HepG2 (cell line): ENCODE data around the gene SCAF11. TPM values are rescaled to one million over a fixed set of nuclear protein-coding genes. Genes with fewer than 3 reads are reported as not detected.
A peak's percentile ranks its signal among the peaks of the same experiment; 100 is the strongest.

ENCODE experiments used
- BCL6 ChIP-seq: IDR thresholded peaks from 2 replicates; pipeline ENCODE4 v1.6.1; 2016; ENCODE audit warnings: missing genetic modification reagents, missing compliant biosample characterization
- CAMTA2 ChIP-seq: sonication (generic); formaldehyde crosslinking; IDR thresholded peaks from 2 replicates; pipeline ENCODE4 v1.4.0; 2020; ENCODE audit warnings: mild to moderate bottlenecking, missing genetic modification reagents, borderline replicate concordance
- DR1 ChIP-seq: sonication (generic); formaldehyde crosslinking; IDR thresholded peaks from 2 replicates; pipeline ENCODE4 v1.8.0; 2021; ENCODE audit warnings: mild to moderate bottlenecking, missing genetic modification reagents, inconsistent platforms
- E2F1 ChIP-seq: sonication (generic); formaldehyde crosslinking; IDR thresholded peaks from 2 replicates; pipeline ENCODE4 v1.5.0; 2020; ENCODE audit warnings: missing genetic modification reagents
- EZH2 ChIP-seq: conservative IDR thresholded peaks from 2 replicates; pipeline ENCODE4 v1.6.1; 2012; ENCODE audit warnings: mild to moderate bottlenecking, low read depth, low read length, moderate library complexity
- SAFB2 ChIP-seq: sonication (generic); formaldehyde crosslinking; IDR thresholded peaks from 2 replicates; pipeline ENCODE4 v1.5.1; 2020; ENCODE audit warnings: missing genetic modification reagents, low read depth, mild to moderate bottlenecking, borderline replicate concordance
- SNRNP70 ChIP-seq: fragments of 200-400 bp; formaldehyde crosslinking; IDR thresholded peaks from 2 replicates; pipeline ENCODE4 v1.6.1; 2017; ENCODE audit warnings: mild to moderate bottlenecking, low read depth, low read length, moderate library complexity
- TOE1 ChIP-seq: sonication (generic); formaldehyde crosslinking; IDR thresholded peaks from 2 replicates; pipeline ENCODE4 v1.4.0; 2020; ENCODE audit warnings: mild to moderate bottlenecking, missing genetic modification reagents
- TRIM22 ChIP-seq: fragments of 450-650 bp; IDR thresholded peaks from 2 replicates; pipeline ENCODE4 v1.6.1; 2017
- ZNF180 ChIP-seq: sonication (generic); formaldehyde crosslinking; IDR thresholded peaks from 2 replicates; pipeline ENCODE4 v1.4.0; 2020; ENCODE audit warnings: low read depth, missing genetic modification reagents, borderline replicate concordance
- ZNF274 ChIP-seq: sonication (generic); formaldehyde crosslinking; IDR thresholded peaks from 2 replicates; pipeline ENCODE4 v1.5.1; 2020; ENCODE audit warnings: mild to moderate bottlenecking, missing genetic modification reagents
- ZNF318 ChIP-seq: sonication (generic); formaldehyde crosslinking; IDR thresholded peaks from 2 replicates; pipeline ENCODE4 v1.4.0; 2020; ENCODE audit warnings: mild to moderate bottlenecking, missing genetic modification reagents
- ZNF33A ChIP-seq: sonication (generic); formaldehyde crosslinking; IDR thresholded peaks from 2 replicates; pipeline ENCODE4 v1.5.1; 2020; ENCODE audit warnings: missing genetic modification reagents, mild to moderate bottlenecking, moderate library complexity, borderline replicate concordance
- ZNF615 ChIP-seq: sonication (generic); formaldehyde crosslinking; IDR thresholded peaks from 2 replicates; pipeline ENCODE4 v1.5.0; 2020; ENCODE audit warnings: mild to moderate bottlenecking, missing genetic modification reagents, borderline replicate concordance
- ZNF746 ChIP-seq: sonication (generic); formaldehyde crosslinking; IDR thresholded peaks from 2 replicates; pipeline ENCODE4 v1.8.0; 2022; ENCODE audit warnings: mild to moderate bottlenecking, missing genetic modification reagents
- ZNF768 ChIP-seq: sonication (generic); formaldehyde crosslinking; IDR thresholded peaks from 2 replicates; pipeline ENCODE4 v1.4.0; 2020; ENCODE audit warnings: missing genetic modification reagents
- ZNF773 ChIP-seq: sonication (generic); formaldehyde crosslinking; IDR thresholded peaks from 2 replicates; pipeline ENCODE4 v1.4.0; 2020; ENCODE audit warnings: missing genetic modification reagents, borderline replicate concordance
- ZNF792 ChIP-seq: IDR thresholded peaks from 2 replicates; pipeline ENCODE4 v1.6.1; 2016
- polyA plus RNA-seq, 8 experiments: library from polyadenylated mRNA; depleted of rRNA in 3 of 8; stranded (reverse) in 7 of 8; unstranded in 1 of 8; fragments of >200 nt; fragmentation: Illumina TruSeq in 4 of 8; extraction: Trizol in 4 of 8; gene quantifications; 2 replicates each; pipeline versions ENCODE4 v1.2.1 to v1.2.3, GENCODE V29; 2011 to 2016; ENCODE audit warnings: low read depth in 4 of 8, missing spikeins in 1 of 8, mixed read lengths in 1 of 8; ENCODE audit not compliant: insufficient read depth in 1 of 8
- total RNA-seq, 5 experiments: library from RNA; depleted of rRNA; stranded (reverse); fragments of >200 nt; fragmentation: Illumina TruSeq; extraction: Trizol; gene quantifications; 2 replicates each; pipeline ENCODE4 v1.2.3, GENCODE V29; 2016; ENCODE audit warnings: low read depth in 1 of 5

Gene SCAF11
- total and polyA plus RNA-seq, 2 of the 13 experiments (the other 11 are each of a cell fraction or from before 2014, with no cell fraction given) = 26.9 to 38.3 TPM

GRCh38 chr12:45991284-45992249, 1.2 kb upstream of the SCAF11 start (continued):
- TF ChIP-seq SAFB2 (no peak; the same call in 1 of the 2 replicates), EZH2 (no peak), ZNF746 (CRISPR knock-in tag) (peak; percentile 49; the same call in 1 of the 2 replicates), TRIM22 (no peak), ZNF274 (CRISPR knock-in tag) (peak; percentile 77), SNRNP70 (no peak), DR1 (CRISPR knock-in tag) (0 out of 2 replicates have a peak, but pooled peaks have one; percentile 20), ZNF773 (no peak), BCL6 (peak; percentile 48), ZNF318 (peak; percentile 86; the same call in 1 of the 2 replicates), CAMTA2 (0 out of 2 replicates have a peak, but pooled peaks have one; percentile 17), E2F1 (CRISPR knock-in tag) (peak; percentile 76; the same call in 1 of the 2 replicates), ZNF33A (CRISPR knock-in tag) (no peak), ZNF768 (peak; percentile 78; the same call in 1 of the 2 replicates), ZNF615 (CRISPR knock-in tag) (peak; percentile 56; the same call in 1 of the 2 replicates), TOE1 (CRISPR knock-in tag) (peak; percentile 34; the same call in 1 of the 2 replicates), ZNF180 (CRISPR knock-in tag) (no peak), ZNF792 (CRISPR knock-in tag) (peak; percentile 94; the same call in 1 of the 2 replicates)
